ENCODE data around the gene PNLDC1.
"Not testable (repeated sequence)": the region's sequence is repeated elsewhere in the genome, so short reads cannot be mapped to it uniquely, and the experiment has no call there.

The PNLDC1 gene

GRCh38 chr6:159836718-159837490 is 36.8 kb downstream of the PNLDC1 start:
- H3K9me3 ChIP-seq (ENCODE audit: severe bottlenecking), result no peaks in the 10 kb centered on the region
- H3K27ac ChIP-seq, result no peak overlapping the region
- no peak for TF ChIP-seq CTCF (IDR thresholded peaks at IDR 0.05; ENCODE audit: low read depth, low read length)
- no peak overlapping the region for H3K4me3 ChIP-seq (ENCODE audit: low read depth, low read length)
- no peaks in the 10 kb centered on the region for H3K27me3 ChIP-seq (ENCODE audit: insufficient read depth, low read depth, severe bottlenecking)
- no peaks in the 10 kb centered on the region for H3K36me3 ChIP-seq
- no peak for DNase-seq

- no peak overlapping the region for H3K27ac ChIP-seq
- no peak for TF ChIP-seq CTCF (IDR thresholded peaks at IDR 0.05; ENCODE audit: low read depth, low read length)
- no peaks in the 10 kb centered on the region for H3K9me3 ChIP-seq (ENCODE audit: severe bottlenecking)
- H3K27me3 ChIP-seq (ENCODE audit: insufficient read depth, low read depth, severe bottlenecking), result no peaks in the 10 kb centered on the region
- DNase-seq, result no peak
- H3K4me3 ChIP-seq (ENCODE audit: low read depth, low read length), result no peak overlapping the region
- H3K36me3 ChIP-seq, result no peaks in the 10 kb centered on the region
Observed at GRCh38 chr6:159837511-159837910, 37.4 kb downstream of the PNLDC1 start.

- Histone ChIP-seq H3K36me3 (no peaks in the 10 kb centered on the region), H3K9me3 (ENCODE audit: severe bottlenecking) (no peaks in the 10 kb centered on the region), H3K27me3 (ENCODE audit: insufficient read depth, low read depth, severe bottlenecking) (no peaks in the 10 kb centered on the region), H3K27ac (no peak overlapping the region), H3K4me3 (ENCODE audit: low read depth, low read length) (no peak overlapping the region)
- TF ChIP-seq CTCF (IDR thresholded peaks at IDR 0.05; ENCODE audit: low read depth, low read length), result no peak
- DNase-seq, result no peak
Observed at GRCh38 chr6:159838020-159838744, 38.1 kb downstream of the PNLDC1 start.

GRCh38 chr6:159842035-159842434 is 42.0 kb downstream of the PNLDC1 start:
- DNase-seq, result no peak
- no peaks in the 10 kb centered on the region for H3K27me3 ChIP-seq (ENCODE audit: insufficient read depth, low read depth, severe bottlenecking)
- H3K36me3 ChIP-seq, result no peaks in the 10 kb centered on the region
- H3K4me3 ChIP-seq (ENCODE audit: low read depth, low read length), result no peak overlapping the region
- TF ChIP-seq CTCF (IDR thresholded peaks at IDR 0.05; ENCODE audit: low read depth, low read length), result 0 out of 2 replicates have a peak, but pooled peaks have one; percentile 18
- no peak overlapping the region for H3K27ac ChIP-seq
- no peaks in the 10 kb centered on the region for H3K9me3 ChIP-seq (ENCODE audit: severe bottlenecking)

- Histone ChIP-seq H3K4me3 (ENCODE audit: low read depth, low read length) (no peak overlapping the region), H3K9me3 (ENCODE audit: severe bottlenecking) (peaks cover 9% of the 10 kb centered on the region), H3K27me3 (ENCODE audit: insufficient read depth, low read depth, severe bottlenecking) (no peaks in the 10 kb centered on the region), H3K36me3 (no peaks in the 10 kb centered on the region), H3K27ac (no peak overlapping the region)
- no peak for TF ChIP-seq CTCF (IDR thresholded peaks at IDR 0.05; ENCODE audit: low read depth, low read length)
- no peak for DNase-seq
Observed at GRCh38 chr6:159844737-159845645, 44.9 kb downstream of the PNLDC1 start.

GRCh38 chr6:159848552-159848951 is 48.5 kb downstream of the PNLDC1 start:
- not testable (repeated sequence) for H3K27ac ChIP-seq; H3K4me3 ChIP-seq (ENCODE audit: low read depth, low read length); DNase-seq; H3K9me3 ChIP-seq (ENCODE audit: severe bottlenecking); H3K27me3 ChIP-seq (ENCODE audit: insufficient read depth, low read depth, severe bottlenecking); H3K36me3 ChIP-seq

- H3K9me3 ChIP-seq (ENCODE audit: severe bottlenecking); H3K4me3 ChIP-seq (ENCODE audit: low read depth, low read length); H3K27me3 ChIP-seq (ENCODE audit: insufficient read depth, low read depth, severe bottlenecking); H3K27ac ChIP-seq; H3K36me3 ChIP-seq; DNase-seq: not testable (repeated sequence)
Observed at GRCh38 chr6:159849851-159850250, 49.8 kb downstream of the PNLDC1 start.

All from WERI-Rb-1 (cell line).